K562 (cell line): ENCODE measurements around the gene E2F3. TPM values are rescaled to one million over a fixed set of nuclear protein-coding genes. Genes with fewer than 3 reads are reported as not detected.

Experiments
- CHD1 ChIP-seq: fragments of 200-600 bp; sonication (generic); IDR thresholded peaks from one replicate; pipeline ENCODE4 v1.6.1; 2012; ENCODE audit warnings: mild to moderate bottlenecking, moderate library complexity, low read length, inconsistent platforms
- CHD4 ChIP-seq: fragments of 200-600 bp; sonication (generic); IDR thresholded peaks from 3 replicates; pipeline ENCODE4 v1.6.1; 2012; ENCODE audit warnings: low read depth, mild to moderate bottlenecking, mixed read lengths, low read length, inconsistent platforms; ENCODE audit not compliant: insufficient read depth, insufficient replicate concordance, poor library complexity, severe bottlenecking
- DDX20 ChIP-seq: fragments of 450-650 bp; IDR thresholded peaks from 2 replicates; pipeline ENCODE4 v1.6.1; 2016; ENCODE audit warnings: missing genetic modification characterization, low read depth, mild to moderate bottlenecking, missing compliant biosample characterization, moderate library complexity
- ELF4 ChIP-seq: fragments of 450-650 bp; formaldehyde crosslinking; IDR thresholded peaks from 2 replicates; pipeline ENCODE4 v1.4.0; 2022; ENCODE audit warnings: missing genetic modification characterization
- EP300 ChIP-seq: IDR thresholded peaks from 2 replicates; pipeline ENCODE4 v1.6.1; 2012; ENCODE audit warnings: low read length, improper control_type of control experiment
- ETV1 ChIP-seq: fragments of 450-650 bp; conservative IDR thresholded peaks from 2 replicates; pipeline ENCODE4 v1.6.1; 2016; ENCODE audit warnings: missing genetic modification characterization, control low read depth, low read depth, missing compliant biosample characterization
- ILK ChIP-seq: fragments of 450-650 bp; IDR thresholded peaks from 2 replicates; pipeline ENCODE4 v1.6.1; 2016; ENCODE audit warnings: missing genetic modification characterization, low read depth, mild to moderate bottlenecking, missing compliant biosample characterization, moderate library complexity, borderline replicate concordance
- IRF9 ChIP-seq: fragments of 450-650 bp; IDR thresholded peaks from 2 replicates; pipeline ENCODE4 v1.6.1; 2016; ENCODE audit warnings: missing biosample characterization, missing genetic modification characterization
- KAT7 ChIP-seq: sonication (generic); formaldehyde crosslinking; IDR thresholded peaks from 2 replicates; pipeline ENCODE4 v1.8.0; 2022; ENCODE audit warnings: missing genetic modification reagents, mild to moderate bottlenecking, borderline replicate concordance
- KHSRP ChIP-seq: fragments of 450-650 bp; IDR thresholded peaks from 2 replicates; pipeline ENCODE4 v1.6.1; 2017
- MYBL2 ChIP-seq, 2 experiments: fragments of 450-650 bp in 1 of 2; sonication (generic) in 1 of 2; formaldehyde crosslinking in 1 of 2; IDR thresholded peaks; 2 replicates each; pipeline versions ENCODE4 v1.6.1 to v1.8.1; 2017 to 2022; ENCODE audit warnings: borderline replicate concordance in 1 of 2, inconsistent platforms in 1 of 2, low read depth in 1 of 2, mild to moderate bottlenecking in 1 of 2, missing genetic modification reagents in 1 of 2, moderate library complexity in 1 of 2
- SMAD2 ChIP-seq: fragments of 150-350 bp; IDR thresholded peaks from 2 replicates; pipeline ENCODE4 v1.6.1; 2014; ENCODE audit warnings: low read depth, mild to moderate bottlenecking, low read length
- TCFL5 ChIP-seq: fragments of 250-450 bp; sonication (Bioruptor Pico); conservative IDR thresholded peaks from 2 replicates; pipeline ENCODE4 v1.6.1; 2021; ENCODE audit warnings: mild to moderate bottlenecking, moderate library complexity, matching md5 sums
- ZNF408 ChIP-seq: fragments of 250-450 bp; sonication (Bioruptor Pico); IDR thresholded peaks from 2 replicates; pipeline ENCODE4 v1.4.0; 2020; ENCODE audit warnings: low read depth, mild to moderate bottlenecking, moderate library complexity
- ZNF77 ChIP-seq: fragments of 250-450 bp; sonication (Bioruptor Pico); IDR thresholded peaks from 2 replicates; pipeline ENCODE4 v1.5.0; 2020
- polyA plus RNA-seq, 8 experiments: library from polyadenylated mRNA; depleted of rRNA in 4 of 8; stranded (reverse) in 5 of 8; unstranded in 3 of 8; fragments of >200 nt; fragmentation: Nextera tagmentation in 2 of 8; fragmentation: Illumina TruSeq in 1 of 8; extraction: Ambion mirVana in 2 of 8; extraction: Trizol in 1 of 8; gene quantifications; 2 replicates each; pipeline versions ENCODE4 v1.2.1 to v1.2.3, GENCODE V29; 2011 to 2014; ENCODE audit warnings: inconsistent platforms in 1 of 8, missing spikeins in 1 of 8
- total RNA-seq, 7 experiments: library from RNA; depleted of rRNA in 6 of 7; stranded (reverse); fragments of >200 nt in 6 of 7; fragmentation: Illumina TruSeq in 2 of 7; extraction: Trizol in 2 of 7; gene quantifications; 2 replicates each; pipeline versions ENCODE4 v1.2.1 to v1.2.3, GENCODE V29; 2011 to 2021; ENCODE audit warnings: low replicate concordance in 1 of 7
- TF ChIP-seq, protein P1 (sequence below), 3 experiments: fragments of 200-800 bp in 1 of 3; fragments of 250-450 bp in 1 of 3; fragments of 450-650 bp in 1 of 3; sonication (Bioruptor Pico) in 1 of 3; sonication (Bioruptor generic) in 1 of 3; formaldehyde crosslinking in 1 of 3; IDR thresholded peaks; 2 replicates each; pipeline versions ENCODE4 v1.6.1 to v1.8.0; 2016 to 2022; ENCODE audit warnings: mild to moderate bottlenecking in 2 of 3, missing genetic modification characterization in 2 of 3, missing compliant biosample characterization in 1 of 3, moderate library complexity in 1 of 3
- TF ChIP-seq, protein P2 (sequence below): fragments of 250-450 bp; sonication (Bioruptor Pico); IDR thresholded peaks from 2 replicates; pipeline ENCODE4 v1.4.0; 2020; ENCODE audit warnings: mild to moderate bottlenecking
- TF ChIP-seq, protein P3 (sequence below): fragments of 450-650 bp; IDR thresholded peaks from 2 replicates; pipeline ENCODE4 v1.6.1; 2016; ENCODE audit warnings: mild to moderate bottlenecking

Gene E2F3
- total and polyA plus RNA-seq, 9 of the 15 experiments (the other 6 are each of a cell fraction or from before 2014, with no cell fraction given) = 11.1 to 44.7 (median 27.2) TPM

GRCh38 chr6:20409427-20409971 lies 7.8 kb downstream of the E2F3 start (continued):
- no peak for TF ChIP-seq KAT7 (CRISPR knock-in tag)
- no peak for TF ChIP-seq ETV1 (tag)
- no peak for TF ChIP-seq MYBL2 (IDR thresholded peaks at IDR 0.05; ENCODE audit: low read depth)
- TF ChIP-seq MYBL2 (CRISPR knock-in tag; IDR thresholded peaks at IDR 0.05; ENCODE audit: borderline replicate concordance) = no peak
- TF ChIP-seq ILK = no peak
- TF ChIP-seq ZNF408 = no peak
- TF ChIP-seq SMAD2 = no peak
- TF ChIP-seq ELF4 (CRISPR knock-in tag) = no peak
- no peak for TF ChIP-seq DDX20 (tag)
- no peak for TF ChIP-seq KHSRP
- TF ChIP-seq, protein P1, sequence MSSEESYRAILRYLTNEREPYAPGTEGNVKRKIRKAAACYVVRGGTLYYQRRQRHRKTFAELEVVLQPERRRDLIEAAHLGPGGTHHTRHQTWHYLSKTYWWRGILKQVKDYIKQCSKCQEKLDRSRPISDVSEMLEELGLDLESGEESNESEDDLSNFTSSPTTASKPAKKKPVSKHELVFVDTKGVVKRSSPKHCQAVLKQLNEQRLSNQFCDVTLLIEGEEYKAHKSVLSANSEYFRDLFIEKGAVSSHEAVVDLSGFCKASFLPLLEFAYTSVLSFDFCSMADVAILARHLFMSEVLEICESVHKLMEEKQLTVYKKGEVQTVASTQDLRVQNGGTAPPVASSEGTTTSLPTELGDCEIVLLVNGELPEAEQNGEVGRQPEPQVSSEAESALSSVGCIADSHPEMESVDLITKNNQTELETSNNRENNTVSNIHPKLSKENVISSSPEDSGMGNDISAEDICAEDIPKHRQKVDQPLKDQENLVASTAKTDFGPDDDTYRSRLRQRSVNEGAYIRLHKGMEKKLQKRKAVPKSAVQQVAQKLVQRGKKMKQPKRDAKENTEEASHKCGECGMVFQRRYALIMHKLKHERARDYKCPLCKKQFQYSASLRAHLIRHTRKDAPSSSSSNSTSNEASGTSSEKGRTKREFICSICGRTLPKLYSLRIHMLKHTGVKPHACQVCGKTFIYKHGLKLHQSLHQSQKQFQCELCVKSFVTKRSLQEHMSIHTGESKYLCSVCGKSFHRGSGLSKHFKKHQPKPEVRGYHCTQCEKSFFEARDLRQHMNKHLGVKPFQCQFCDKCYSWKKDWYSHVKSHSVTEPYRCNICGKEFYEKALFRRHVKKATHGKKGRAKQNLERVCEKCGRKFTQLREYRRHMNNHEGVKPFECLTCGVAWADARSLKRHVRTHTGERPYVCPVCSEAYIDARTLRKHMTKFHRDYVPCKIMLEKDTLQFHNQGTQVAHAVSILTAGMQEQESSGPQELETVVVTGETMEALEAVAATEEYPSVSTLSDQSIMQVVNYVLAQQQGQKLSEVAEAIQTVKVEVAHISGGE (CRISPR knock-in tag; IDR thresholded peaks at IDR 0.05) = no peak
- no peak for TF ChIP-seq CHD1
- no peak for TF ChIP-seq ZNF77 (CRISPR knock-in tag)
- TF ChIP-seq, protein P2, sequence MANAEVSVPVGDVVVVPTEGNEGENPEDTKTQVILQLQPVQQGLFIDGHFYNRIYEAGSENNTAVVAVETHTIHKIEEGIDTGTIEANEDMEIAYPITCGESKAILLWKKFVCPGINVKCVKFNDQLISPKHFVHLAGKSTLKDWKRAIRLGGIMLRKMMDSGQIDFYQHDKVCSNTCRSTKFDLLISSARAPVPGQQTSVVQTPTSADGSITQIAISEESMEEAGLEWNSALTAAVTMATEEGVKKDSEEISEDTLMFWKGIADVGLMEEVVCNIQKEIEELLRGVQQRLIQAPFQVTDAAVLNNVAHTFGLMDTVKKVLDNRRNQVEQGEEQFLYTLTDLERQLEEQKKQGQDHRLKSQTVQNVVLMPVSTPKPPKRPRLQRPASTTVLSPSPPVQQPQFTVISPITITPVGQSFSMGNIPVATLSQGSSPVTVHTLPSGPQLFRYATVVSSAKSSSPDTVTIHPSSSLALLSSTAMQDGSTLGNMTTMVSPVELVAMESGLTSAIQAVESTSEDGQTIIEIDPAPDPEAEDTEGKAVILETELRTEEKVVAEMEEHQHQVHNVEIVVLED = no peak
- TF ChIP-seq CHD4 = no peak
- TF ChIP-seq, protein P3, sequence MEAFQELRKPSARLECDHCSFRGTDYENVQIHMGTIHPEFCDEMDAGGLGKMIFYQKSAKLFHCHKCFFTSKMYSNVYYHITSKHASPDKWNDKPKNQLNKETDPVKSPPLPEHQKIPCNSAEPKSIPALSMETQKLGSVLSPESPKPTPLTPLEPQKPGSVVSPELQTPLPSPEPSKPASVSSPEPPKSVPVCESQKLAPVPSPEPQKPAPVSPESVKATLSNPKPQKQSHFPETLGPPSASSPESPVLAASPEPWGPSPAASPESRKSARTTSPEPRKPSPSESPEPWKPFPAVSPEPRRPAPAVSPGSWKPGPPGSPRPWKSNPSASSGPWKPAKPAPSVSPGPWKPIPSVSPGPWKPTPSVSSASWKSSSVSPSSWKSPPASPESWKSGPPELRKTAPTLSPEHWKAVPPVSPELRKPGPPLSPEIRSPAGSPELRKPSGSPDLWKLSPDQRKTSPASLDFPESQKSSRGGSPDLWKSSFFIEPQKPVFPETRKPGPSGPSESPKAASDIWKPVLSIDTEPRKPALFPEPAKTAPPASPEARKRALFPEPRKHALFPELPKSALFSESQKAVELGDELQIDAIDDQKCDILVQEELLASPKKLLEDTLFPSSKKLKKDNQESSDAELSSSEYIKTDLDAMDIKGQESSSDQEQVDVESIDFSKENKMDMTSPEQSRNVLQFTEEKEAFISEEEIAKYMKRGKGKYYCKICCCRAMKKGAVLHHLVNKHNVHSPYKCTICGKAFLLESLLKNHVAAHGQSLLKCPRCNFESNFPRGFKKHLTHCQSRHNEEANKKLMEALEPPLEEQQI = no peak
- TF ChIP-seq EP300 = peak; percentile 96
- no peak for TF ChIP-seq TCFL5
- no peak for TF ChIP-seq IRF9
